DMS79 treated with DMSO at 0.1 percent for 48 hours (cell line): Measurements from ENCODE around the gene XRCC5.
"Not testable (repeated sequence)": the region's sequence is repeated elsewhere in the genome, so short reads cannot be mapped to it uniquely, and the experiment has no call there.

ENCODE experiments used
- DNase-seq: peaks from one replicate; lab custom pipeline; 2025; lab: John Stamatoyannopoulos, UW

XRCC5 gene

GRCh38 chr2:216118474-216118873, 9.3 kb downstream of the XRCC5 start:
- DNase-seq, result no peak

GRCh38 chr2:216119146-216119545, 10.0 kb downstream of the XRCC5 start:
- DNase-seq, result no peak

- peak; percentile 95 for DNase-seq
Observed at GRCh38 chr2:216119986-216120385, 10.8 kb downstream of the XRCC5 start.

GRCh38 chr2:216121255-216121654, 12.1 kb downstream of the XRCC5 start:
- DNase-seq, result no peak

GRCh38 chr2:216126943-216127342, 17.8 kb downstream of the XRCC5 start:
- DNase-seq, result no peak

- DNase-seq, result no peak
Observed at GRCh38 chr2:216130346-216130971, 21.3 kb downstream of the XRCC5 start.

- no peak for DNase-seq
Observed at GRCh38 chr2:216131175-216131926, 22.2 kb downstream of the XRCC5 start.

- DNase-seq, result no peak
Observed at GRCh38 chr2:216132585-216132984, 23.4 kb downstream of the XRCC5 start.

- DNase-seq, result no peak
Observed at GRCh38 chr2:216133397-216133796, 24.2 kb downstream of the XRCC5 start.

- no peak for DNase-seq
Observed at GRCh38 chr2:216134958-216135541, 25.9 kb downstream of the XRCC5 start.

- DNase-seq, result no peak
Observed at GRCh38 chr2:216139884-216140283, 30.7 kb downstream of the XRCC5 start.

- not testable (repeated sequence) for DNase-seq
Observed at GRCh38 chr2:216141516-216141915, 32.4 kb downstream of the XRCC5 start.

- DNase-seq, result no peak
Observed at GRCh38 chr2:216142540-216142939, 33.4 kb downstream of the XRCC5 start.

- no peak for DNase-seq
Observed at GRCh38 chr2:216144372-216144771, 35.2 kb downstream of the XRCC5 start.

GRCh38 chr2:216144857-216145256, 35.7 kb downstream of the XRCC5 start:
- DNase-seq, result no peak

GRCh38 chr2:216146573-216146972, 37.4 kb downstream of the XRCC5 start:
- no peak for DNase-seq

- no peak for DNase-seq
Observed at GRCh38 chr2:216147172-216148131, 38.3 kb downstream of the XRCC5 start.

GRCh38 chr2:216148983-216149382, 39.8 kb downstream of the XRCC5 start:
- no peak for DNase-seq

- DNase-seq, result no peak
Observed at GRCh38 chr2:216149741-216150140, 40.6 kb downstream of the XRCC5 start.

GRCh38 chr2:216151313-216152025, 42.3 kb downstream of the XRCC5 start:
- DNase-seq, result no peak

GRCh38 chr2:216155954-216156353, 46.8 kb downstream of the XRCC5 start:
- DNase-seq, result no peak

GRCh38 chr2:216156822-216157221, 47.7 kb downstream of the XRCC5 start:
- no peak for DNase-seq
